ENCODE results near the gene CDO1. TPM values are rescaled to one million over a fixed set of nuclear protein-coding genes. Genes with fewer than 3 reads are reported as not detected.

The CDO1 gene
- total RNA-seq, 2 experiments from 2014 or later: 0.19 to 0.34 TPM

DNA sequence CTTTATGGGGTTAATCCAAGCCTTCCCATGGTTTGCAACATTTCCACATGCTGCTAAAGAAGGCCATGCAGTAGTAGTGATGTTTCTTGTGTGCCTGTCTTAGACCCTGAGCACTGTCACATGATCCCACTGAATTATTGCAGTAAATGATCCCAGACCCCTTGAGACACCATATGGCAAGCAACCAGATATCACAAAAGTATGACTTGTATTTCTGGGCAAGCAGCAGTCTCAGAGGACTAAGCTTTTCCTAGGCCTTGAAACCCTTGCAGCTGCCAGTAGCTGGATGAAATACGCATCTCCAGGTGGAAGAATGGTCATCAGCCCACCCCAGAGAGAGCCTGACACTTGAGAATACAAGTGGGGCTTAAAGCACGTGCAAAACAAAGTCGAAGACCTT lies 41.8 kb downstream of the CDO1 start:
- intact Hi-C loops (cut with DNase I, micrococcal nuclease): no loop called here
- CTCF ChIA-PET: no interaction called here

DNA sequence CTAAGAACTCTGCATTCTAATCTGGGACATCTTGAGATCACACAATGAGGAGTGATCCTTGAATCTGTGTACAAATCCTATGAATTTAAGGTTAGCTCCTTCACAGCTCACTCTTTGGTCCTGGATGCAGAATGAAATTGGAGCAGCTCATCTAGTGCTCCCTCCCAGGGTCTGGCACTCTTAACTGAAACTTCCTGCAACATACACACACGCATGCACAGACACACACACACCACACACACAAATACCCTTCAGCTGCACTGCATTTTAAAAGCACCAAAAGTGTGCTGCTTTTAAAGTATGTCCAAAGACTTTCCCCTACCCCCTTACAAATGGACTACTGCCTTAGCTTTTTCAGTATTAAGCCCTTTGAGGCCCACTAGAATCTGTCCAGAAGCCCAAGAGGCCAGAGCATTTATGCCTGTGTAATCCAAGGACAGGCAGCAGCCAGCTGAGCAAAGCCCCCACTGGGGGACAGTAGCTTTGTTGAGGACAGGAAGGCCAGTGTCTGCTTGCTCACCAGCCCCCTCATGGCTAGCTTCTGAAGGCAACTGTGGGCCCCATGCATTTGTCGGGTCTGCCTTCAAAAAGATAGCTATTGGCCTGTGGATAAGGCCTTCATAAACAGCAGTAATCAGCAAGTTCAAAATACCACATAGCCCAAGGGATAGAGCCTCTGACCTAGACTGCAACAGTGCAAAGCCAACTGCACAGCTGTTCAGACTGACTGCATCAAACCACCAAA lies 43.6 kb downstream of the CDO1 start:
- peaks cover 24% of the 10 kb centered on the region for H3K27me3 Mint-ChIP-seq
- H3K9me3 Mint-ChIP-seq: no peaks in the 10 kb centered on the region
- no peak overlapping the region for H3K4me3 Mint-ChIP-seq
- ChIA-PET POLR2A (no interaction called here), CTCF (no interaction called here)
- no peak for ATAC-seq (ENCODE audit: poor library complexity)
- H3K9me3 ChIP-seq (ENCODE audit: control insufficient read depth in 1 of 2, insufficient read depth in 1 of 2, low read length in 2 of 2): no peaks in the 10 kb centered on the region
- no peaks in the 10 kb centered on the region for H3K36me3 ChIP-seq (ENCODE audit: insufficient read depth, low read length)
- TF ChIP-seq, protein P1, sequence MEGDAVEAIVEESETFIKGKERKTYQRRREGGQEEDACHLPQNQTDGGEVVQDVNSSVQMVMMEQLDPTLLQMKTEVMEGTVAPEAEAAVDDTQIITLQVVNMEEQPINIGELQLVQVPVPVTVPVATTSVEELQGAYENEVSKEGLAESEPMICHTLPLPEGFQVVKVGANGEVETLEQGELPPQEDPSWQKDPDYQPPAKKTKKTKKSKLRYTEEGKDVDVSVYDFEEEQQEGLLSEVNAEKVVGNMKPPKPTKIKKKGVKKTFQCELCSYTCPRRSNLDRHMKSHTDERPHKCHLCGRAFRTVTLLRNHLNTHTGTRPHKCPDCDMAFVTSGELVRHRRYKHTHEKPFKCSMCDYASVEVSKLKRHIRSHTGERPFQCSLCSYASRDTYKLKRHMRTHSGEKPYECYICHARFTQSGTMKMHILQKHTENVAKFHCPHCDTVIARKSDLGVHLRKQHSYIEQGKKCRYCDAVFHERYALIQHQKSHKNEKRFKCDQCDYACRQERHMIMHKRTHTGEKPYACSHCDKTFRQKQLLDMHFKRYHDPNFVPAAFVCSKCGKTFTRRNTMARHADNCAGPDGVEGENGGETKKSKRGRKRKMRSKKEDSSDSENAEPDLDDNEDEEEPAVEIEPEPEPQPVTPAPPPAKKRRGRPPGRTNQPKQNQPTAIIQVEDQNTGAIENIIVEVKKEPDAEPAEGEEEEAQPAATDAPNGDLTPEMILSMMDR (IDR thresholded peaks at IDR 0.05): no peak
- no peak overlapping the region for H3K4me3 ChIP-seq (ENCODE audit: low read length)
- no peaks in the 10 kb centered on the region for H3K36me3 Mint-ChIP-seq (ENCODE audit: low read depth)
- H3K27ac Mint-ChIP-seq: no peak overlapping the region
- H3K4me1 ChIP-seq (ENCODE audit: insufficient read depth, low read length): no peaks in the 10 kb centered on the region
- no peak for DNase-seq
- intact Hi-C loops (cut with DNase I, micrococcal nuclease): no loop called here
- no peak overlapping the region for H3K27ac ChIP-seq (ENCODE audit: low read depth in 1 of 2, low read length in 2 of 2)
- no peaks in the 10 kb centered on the region for H3K4me1 Mint-ChIP-seq (ENCODE audit: low read depth)
- H3K27me3 ChIP-seq (ENCODE audit: control insufficient read depth in 1 of 2, insufficient read depth in 2 of 2, low read length in 2 of 2): no peaks in the 10 kb centered on the region

More for the DNA sequence above, 41.8 kb downstream of the CDO1 start:
- no peaks in the 10 kb centered on the region for H3K27me3 ChIP-seq (ENCODE audit: control insufficient read depth in 1 of 2, insufficient read depth in 2 of 2, low read length in 2 of 2)
- Mint-ChIP-seq H3K4me1 (ENCODE audit: low read depth) (no peaks in the 10 kb centered on the region), H3K27me3 (peaks cover 24% of the 10 kb centered on the region), H3K9me3 (no peaks in the 10 kb centered on the region), H3K4me3 (no peak overlapping the region), H3K27ac (no peak overlapping the region), H3K36me3 (ENCODE audit: low read depth) (no peaks in the 10 kb centered on the region)
- H3K36me3 ChIP-seq (ENCODE audit: insufficient read depth, low read length): no peaks in the 10 kb centered on the region
- no peak overlapping the region for H3K4me3 ChIP-seq (ENCODE audit: low read length)
- H3K4me1 ChIP-seq (ENCODE audit: insufficient read depth, low read length): no peaks in the 10 kb centered on the region
- H3K27ac ChIP-seq (ENCODE audit: low read depth in 1 of 2, low read length in 2 of 2): no peak overlapping the region
- no peaks in the 10 kb centered on the region for H3K9me3 ChIP-seq (ENCODE audit: control insufficient read depth in 1 of 2, insufficient read depth in 1 of 2, low read length in 2 of 2)
- ATAC-seq (ENCODE audit: poor library complexity): no peak
- POLR2A ChIA-PET: no interaction called here
- TF ChIP-seq, protein P1 (IDR thresholded peaks at IDR 0.05): no peak
- DNase-seq: no peak

DNA sequence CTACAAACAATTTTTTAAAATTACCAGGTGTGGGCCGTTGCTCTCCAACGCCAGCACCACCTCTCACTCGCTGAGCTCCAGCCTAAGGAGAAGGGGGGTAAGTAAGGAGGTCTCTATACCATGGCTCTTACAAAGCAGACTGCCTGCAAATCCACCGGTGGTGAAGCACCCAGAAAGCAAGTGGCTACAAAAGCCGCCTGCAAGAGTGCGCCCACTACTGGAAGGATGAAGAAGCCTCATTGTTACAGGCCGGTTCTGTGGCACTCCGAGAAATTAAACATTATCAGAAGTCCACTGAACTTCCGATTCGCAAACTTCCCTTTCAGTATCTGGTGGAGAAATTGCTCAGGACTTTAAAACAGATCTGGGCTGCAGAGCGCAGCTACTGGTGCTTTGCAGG lies 46.0 kb downstream of the CDO1 start:
- no peak overlapping the region for H3K27ac ChIP-seq (ENCODE audit: low read depth in 1 of 2, low read length in 2 of 2)
- DNase-seq (peak in 3 of 14 experiments; percentile 2 to 11 (median 5)), ATAC-seq (ENCODE audit: poor library complexity) (no peak)
- no peak overlapping the region for H3K27ac Mint-ChIP-seq
- intact Hi-C loops (cut with DNase I, micrococcal nuclease): no loop called here
- no peaks in the 10 kb centered on the region for H3K36me3 ChIP-seq (ENCODE audit: insufficient read depth, low read length)
- TF ChIP-seq, protein P1 (IDR thresholded peaks at IDR 0.05): no peak
- no peaks in the 10 kb centered on the region for H3K4me1 ChIP-seq (ENCODE audit: insufficient read depth, low read length)
- no peak overlapping the region for H3K4me3 ChIP-seq (ENCODE audit: low read length)
- no peaks in the 10 kb centered on the region for H3K4me1 Mint-ChIP-seq (ENCODE audit: low read depth)
- H3K9me3 Mint-ChIP-seq: no peaks in the 10 kb centered on the region
- H3K4me3 Mint-ChIP-seq: no peak overlapping the region
- CTCF ChIA-PET: no interaction called here
- no peaks in the 10 kb centered on the region for H3K36me3 Mint-ChIP-seq (ENCODE audit: low read depth)
- no peaks in the 10 kb centered on the region for H3K9me3 ChIP-seq (ENCODE audit: control insufficient read depth in 1 of 2, insufficient read depth in 1 of 2, low read length in 2 of 2)
- POLR2A ChIA-PET: no interaction called here
- no peaks in the 10 kb centered on the region for H3K27me3 ChIP-seq (ENCODE audit: control insufficient read depth in 1 of 2, insufficient read depth in 2 of 2, low read length in 2 of 2)
- H3K27me3 Mint-ChIP-seq: peaks cover 17% of the 10 kb centered on the region

All from CD4-positive, alpha-beta T cell (primary cell).